PC-9 (cell line): Measurements from ENCODE around the gene MPPED2. TPM values are rescaled to one million over a fixed set of nuclear protein-coding genes. Genes with fewer than 3 reads are reported as not detected.

ENCODE experiments used
- BruUV-seq: library from RNA; stranded (reverse); fragments of 400-500 nt; replicated peaks from 2 replicates; lab custom pipeline; 2021; lab: Mats Ljungman, UMichigan
- CTCF ChIA-PET: fragments of 300-600 bp; sonication (Branson Sonifier 250); formaldehyde crosslinking; loops from one replicate; lab custom pipeline; 2022; ENCODE audit warnings: antibody characterized with exemption; lab: Charles Lee
- POLR2A ChIA-PET: fragments of 300-600 bp; sonication (Branson Sonifier 250); formaldehyde crosslinking; loops from one replicate; lab custom pipeline; 2022; ENCODE audit warnings: antibody characterized with exemption; ENCODE audit not compliant: unreplicated experiment; lab: Charles Lee
- DNase-seq, 2 experiments: peaks; one replicate each; pipeline versions ENCODE4 v3.0.0 to v3.0.0-alpha.2; 2015 to 2022; ENCODE audit warnings: mixed read lengths in 1 of 2
- H2AFZ ChIP-seq: fragments of 200-600 bp; sonication (generic); 2 replicates; pipeline ENCODE4 v1.8.1; 2017; ENCODE audit warnings: antibody characterized with exemption
- H3F3A ChIP-seq: fragments of 200-600 bp; sonication (generic); 2 replicates; pipeline ENCODE4 v1.8.1; 2017; ENCODE audit warnings: antibody characterized with exemption, mild to moderate bottlenecking, low read depth; ENCODE audit not compliant: insufficient read depth
- H3K27ac ChIP-seq: fragments of 200-600 bp; sonication (generic); 2 replicates; pipeline ENCODE4 v1.6.1; 2016; ENCODE audit warnings: mixed run types
- H3K27me3 ChIP-seq: fragments of 200-600 bp; sonication (generic); 2 replicates; pipeline ENCODE4 v1.6.1; 2016; ENCODE audit warnings: low read depth, mixed run types; ENCODE audit not compliant: insufficient read depth
- H3K36me3 ChIP-seq: fragments of 200-600 bp; sonication (generic); 2 replicates; pipeline ENCODE4 v1.6.1; 2016; ENCODE audit warnings: low read depth, mixed run types
- H3K4me1 ChIP-seq: fragments of 200-600 bp; sonication (generic); replicated peaks from 2 replicates; pipeline ENCODE4 v1.6.1; 2016; ENCODE audit warnings: mixed run types; ENCODE audit not compliant: insufficient read depth
- H3K4me2 ChIP-seq: fragments of 200-600 bp; sonication (generic); 2 replicates; pipeline ENCODE4 v1.6.1; 2017; ENCODE audit warnings: mixed run types
- H3K4me3 ChIP-seq: fragments of 200-600 bp; sonication (generic); 2 replicates; pipeline ENCODE4 v1.6.1; 2016; ENCODE audit warnings: mixed run types
- H3K79me2 ChIP-seq: fragments of 200-600 bp; sonication (generic); 2 replicates; pipeline ENCODE4 v1.6.1; 2017; ENCODE audit warnings: low read depth, mixed run types
- H3K9me2 ChIP-seq: fragments of 200-600 bp; sonication (generic); 2 replicates; pipeline ENCODE4 v1.8.1; 2017; ENCODE audit warnings: mild to moderate bottlenecking; ENCODE audit not compliant: insufficient read depth
- H3K9me3 ChIP-seq: fragments of 200-600 bp; sonication (generic); 2 replicates; pipeline ENCODE4 v1.8.1; 2016; ENCODE audit warnings: low read depth; ENCODE audit not compliant: insufficient read depth
- H4K20me1 ChIP-seq: fragments of 200-600 bp; sonication (generic); 2 replicates; pipeline ENCODE4 v1.8.1; 2017; ENCODE audit not compliant: insufficient read depth
- CTCF ChIP-seq: fragments of 200-600 bp; sonication (generic); conservative IDR thresholded peaks from 2 replicates; pipeline ENCODE4 v1.6.1; 2017; ENCODE audit warnings: mixed run types, antibody characterized with exemption, mild to moderate bottlenecking, moderate library complexity
- EZH2 ChIP-seq: fragments of 200-600 bp; sonication (generic); IDR thresholded peaks from 2 replicates; pipeline ENCODE4 v1.8.0; 2017; ENCODE audit warnings: antibody characterized with exemption, low read depth
- intact Hi-C: fragments of 100-400 bp; cut with micrococcal nuclease; formaldehyde crosslinking; loops from one replicate; pipeline ENCODE4 v1.10.0; 2022; ENCODE audit not compliant: unreplicated experiment
- total RNA-seq: library from RNA; stranded (reverse); gene quantifications from 2 replicates; pipeline ENCODE4 v1.2.3, GENCODE V29; 2021

MPPED2 gene
- total RNA-seq, 1 experiment from 2014 or later, result not detected

DNA sequence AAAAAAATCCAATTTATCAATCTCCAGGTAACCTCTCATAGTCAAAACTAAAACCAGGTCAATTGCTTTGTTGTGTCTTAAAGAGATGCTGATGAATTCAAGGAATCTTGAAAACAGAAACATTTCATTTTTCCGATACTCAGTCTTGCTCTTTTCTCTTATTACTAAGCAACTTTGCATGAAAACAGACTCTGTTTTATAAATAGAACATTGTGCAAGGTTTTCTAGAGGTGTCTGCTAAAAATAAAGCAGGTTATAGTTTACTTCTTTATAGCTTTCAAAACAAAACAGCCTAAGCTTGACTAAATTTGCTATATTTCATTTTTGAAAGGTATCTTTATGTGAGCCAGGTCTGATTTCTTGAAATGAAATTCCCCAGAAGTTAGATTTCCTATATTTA, 154.0 kb downstream of the MPPED2 start:
- H2AFZ ChIP-seq, result no peak overlapping the region

GRCh38 chr11:30431127-30431814, 154.9 kb downstream of the MPPED2 start:
- CTCF ChIA-PET, result no interaction called here
- H3F3A ChIP-seq, result no peaks in the 10 kb centered on the region
- no peaks in the 10 kb centered on the region for H3K4me1 ChIP-seq
- BruUV-seq, result no TSS peak
- intact Hi-C loops, result no loop called here
- no peaks in the 10 kb centered on the region for H3K36me3 ChIP-seq
- POLR2A ChIA-PET, result no interaction called here
- H2AFZ ChIP-seq, result no peak overlapping the region
- H3K27ac ChIP-seq, result no peak overlapping the region
- H3K9me3 ChIP-seq, result no peaks in the 10 kb centered on the region
- no peak overlapping the region for H3K4me2 ChIP-seq
- DNase-seq, result no peak
- no peak overlapping the region for H3K4me3 ChIP-seq
- TF ChIP-seq CTCF (no peak), EZH2 (no peak)
- no peaks in the 10 kb centered on the region for H4K20me1 ChIP-seq
- no peaks in the 10 kb centered on the region for H3K79me2 ChIP-seq
- peaks cover 95% of the 10 kb centered on the region for H3K27me3 ChIP-seq
- no peaks in the 10 kb centered on the region; the same call in 1 of the 2 replicates for H3K9me2 ChIP-seq

More for the DNA sequence above, 154.0 kb downstream of the MPPED2 start:
- H3K79me2 ChIP-seq, result no peaks in the 10 kb centered on the region
- H3K9me2 ChIP-seq, result no peaks in the 10 kb centered on the region; the same call in 1 of the 2 replicates
- DNase-seq, result no peak
- no peak for TF ChIP-seq CTCF
- no peak for TF ChIP-seq EZH2
- H3F3A ChIP-seq, result no peaks in the 10 kb centered on the region
- H3K27ac ChIP-seq, result no peak overlapping the region
- no peaks in the 10 kb centered on the region for H4K20me1 ChIP-seq
- CTCF ChIA-PET, result no interaction called here
- H3K9me3 ChIP-seq, result no peaks in the 10 kb centered on the region
- no TSS peak for BruUV-seq
- no peak overlapping the region for H3K4me2 ChIP-seq
- no peak overlapping the region for H3K4me3 ChIP-seq
- peaks cover 95% of the 10 kb centered on the region for H3K27me3 ChIP-seq
- no peaks in the 10 kb centered on the region for H3K4me1 ChIP-seq
- intact Hi-C loops, result no loop called here
- POLR2A ChIA-PET, result no interaction called here
- H3K36me3 ChIP-seq, result no peaks in the 10 kb centered on the region

- DNase-seq, result no peak
- Histone ChIP-seq H3K9me2 (no peaks in the 10 kb centered on the region; the same call in 1 of the 2 replicates), H3K27ac (no peak overlapping the region), H2AFZ (no peak overlapping the region), H3K9me3 (no peaks in the 10 kb centered on the region), H4K20me1 (no peaks in the 10 kb centered on the region), H3K27me3 (peaks cover 95% of the 10 kb centered on the region), H3K79me2 (no peaks in the 10 kb centered on the region), H3K4me3 (no peak overlapping the region), H3K36me3 (no peaks in the 10 kb centered on the region), H3K4me1 (no peaks in the 10 kb centered on the region), H3K4me2 (no peak overlapping the region), H3F3A (no peaks in the 10 kb centered on the region)
- CTCF ChIA-PET, result no interaction called here
- BruUV-seq, result no TSS peak
- intact Hi-C loops, result no loop called here
- POLR2A ChIA-PET, result interaction anchor here (0.7 kb wide), 1 partner anchor 9 kb away, joined by 5 read pairs; no protein-coding TSS in a partner anchor
- no peak for TF ChIP-seq CTCF
These were observed 156.6 kb downstream of the MPPED2 start for GRCh38 chr11:30429550-30429949.
